HL-60/S4 (cell line): Measurements from ENCODE around the gene HCFC1R1.

Experiments used
- in situ Hi-C: fragments of 300-500 bp; cut with MboI; formaldehyde crosslinking; loops from 2 replicates; pipeline ENCODE4 v1.14.3; 2022; ENCODE audit warnings: low sequenced_read_pairs

HCFC1R1 gene

GRCh38 chr16:2979669-2980226 is 44.0 kb downstream of the HCFC1R1 start:
- in situ Hi-C loops: no loop called here

- in situ Hi-C loops: no loop called here
Observed at GRCh38 chr16:2977440-2977839, 46.3 kb downstream of the HCFC1R1 start.

GRCh38 chr16:2976673-2977072 is 47.1 kb downstream of the HCFC1R1 start:
- in situ Hi-C loops: no loop called here

DNA sequence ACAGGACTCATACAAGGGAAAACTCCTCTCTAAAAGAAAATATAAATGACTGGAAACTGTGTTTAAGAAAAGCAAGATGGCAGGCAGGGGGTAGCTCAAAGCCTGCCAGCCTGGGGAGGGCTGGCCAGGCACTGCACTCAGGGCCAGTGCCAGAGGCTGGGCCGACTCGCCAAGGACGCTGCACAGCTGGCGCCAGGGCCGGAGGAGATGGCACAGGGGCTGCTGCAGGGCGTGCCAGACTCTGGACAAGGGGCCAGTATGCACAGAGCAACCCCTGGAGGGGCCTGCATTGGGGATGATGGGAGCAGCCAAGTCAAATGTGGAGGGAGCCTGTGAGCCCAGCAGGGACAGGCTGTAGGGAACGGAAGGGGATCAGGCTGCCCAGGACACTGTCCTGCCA is 47.5 kb downstream of the HCFC1R1 start:
- in situ Hi-C loops: no loop called here

DNA sequence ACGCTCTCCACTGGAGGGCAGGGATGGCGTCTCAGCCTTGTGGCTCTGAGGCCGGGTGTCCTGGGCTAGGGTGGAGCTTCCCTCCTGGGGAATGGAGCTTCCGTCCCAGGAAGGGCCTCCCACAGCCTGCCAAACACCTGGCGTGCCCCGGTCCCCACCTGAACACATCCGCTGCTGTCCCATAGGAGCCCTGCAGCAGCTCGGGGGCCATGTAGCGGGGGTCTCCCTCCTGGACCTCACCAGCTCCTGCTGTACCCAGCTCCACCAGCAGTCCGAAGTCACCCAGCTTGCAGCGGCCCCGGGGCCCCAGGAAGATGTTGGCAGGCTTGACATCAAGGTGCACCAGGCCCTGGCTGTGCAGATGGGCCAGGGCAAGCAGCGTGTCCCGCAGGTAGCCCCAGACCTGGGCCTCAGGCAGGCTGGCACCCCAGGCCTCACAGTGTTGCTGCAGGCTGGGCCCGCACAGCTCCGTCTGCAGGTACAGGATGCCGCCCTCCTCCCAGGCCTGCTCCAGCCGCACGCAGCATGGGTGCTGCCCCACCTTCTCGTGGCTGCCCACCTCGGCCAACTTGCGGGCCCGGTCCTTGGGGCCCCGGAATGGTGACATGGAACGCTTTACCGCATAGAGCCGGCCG is 48.5 kb downstream of the HCFC1R1 start:
- in situ Hi-C loops: no loop called here

DNA sequence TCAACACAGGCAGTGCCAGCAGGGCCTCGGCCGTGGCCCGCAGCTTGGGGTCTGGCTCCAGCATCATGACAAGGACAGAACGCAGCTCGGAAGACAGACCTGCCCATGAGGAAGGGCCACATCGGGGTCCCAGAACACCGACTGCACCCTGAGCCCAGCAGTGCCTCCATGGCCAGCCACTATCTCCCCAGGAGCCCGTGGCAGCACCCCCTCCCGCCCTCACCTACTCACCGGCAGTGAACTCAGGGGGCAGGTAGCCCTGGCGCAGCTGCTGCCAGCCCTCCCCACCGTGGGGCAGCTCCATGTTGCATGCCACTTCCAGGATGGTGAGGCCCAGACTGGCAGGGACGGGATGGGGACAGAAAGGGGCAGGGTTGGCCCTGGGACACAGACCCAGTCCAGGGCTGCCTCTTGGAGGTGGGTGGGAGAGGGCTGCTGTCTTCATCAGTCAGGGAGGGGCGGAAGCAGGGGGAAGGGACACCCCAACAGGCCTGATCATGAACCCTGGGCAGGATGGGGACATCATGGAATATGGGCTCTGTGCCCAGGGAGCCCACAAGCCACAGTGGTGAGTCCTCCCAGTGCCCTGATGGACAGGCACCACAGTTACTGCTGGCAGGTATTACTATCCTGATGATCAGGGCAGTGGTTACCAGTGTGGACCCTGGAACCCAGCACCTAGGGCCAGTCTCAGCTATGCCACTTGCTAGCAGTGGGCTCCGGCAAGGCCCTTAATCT is 49.3 kb downstream of the HCFC1R1 start:
- in situ Hi-C loops: no loop called here

GRCh38 chr16:2973605-2974318 is 50.0 kb downstream of the HCFC1R1 start:
- in situ Hi-C loops: no loop called here

DNA sequence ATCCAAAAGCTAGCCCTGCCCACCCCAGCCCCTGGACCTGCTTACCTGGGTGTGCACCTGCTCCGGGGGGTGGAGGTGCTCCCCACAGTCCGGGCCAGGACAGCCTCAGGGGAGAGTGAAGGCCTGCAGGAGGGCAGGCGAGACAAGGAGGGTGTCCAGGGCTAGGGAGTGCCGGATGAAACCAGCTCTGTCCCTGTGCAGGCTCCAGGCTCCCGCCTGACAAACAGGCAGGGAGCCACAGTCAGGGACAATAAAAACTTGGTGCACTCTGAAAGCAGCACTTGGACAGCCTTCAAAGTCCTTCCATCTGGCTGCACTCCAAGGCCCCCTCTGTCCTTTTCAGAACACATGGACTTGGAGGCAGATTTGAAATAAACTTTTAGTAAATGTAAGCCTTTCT is 50.6 kb downstream of the HCFC1R1 start:
- in situ Hi-C loops: no loop called here
